ENCODE results near the gene NXNL2.

The NXNL2 gene

GRCh38 chr9:88534456-88535225 is at the start of gene NXNL2:
Gene NXNL2 (plus strand): TSS chr9:88535178. CDS start chr9:88535435, 257 bp downstream.
- DNase-seq (ENCODE audit: low read depth), result peak; percentile 7

- DNase-seq (ENCODE audit: low read depth), result no peak
These were observed 46.8 kb upstream of the NXNL2 start for GRCh38 chr9:88488166-88488565.

GRCh38 chr9:88494983-88495721 is 39.8 kb upstream of the NXNL2 start:
- DNase-seq (ENCODE audit: low read depth), result no peak

GRCh38 chr9:88497224-88497623 is 37.8 kb upstream of the NXNL2 start:
- DNase-seq (ENCODE audit: low read depth), result no peak

- DNase-seq (ENCODE audit: low read depth), result no peak
These were observed 36.1 kb upstream of the NXNL2 start for GRCh38 chr9:88498880-88499279.

- no peak for DNase-seq (ENCODE audit: low read depth)
These were observed 33.9 kb upstream of the NXNL2 start for GRCh38 chr9:88501086-88501485.

- DNase-seq (ENCODE audit: low read depth), result no peak
These were observed 32.4 kb upstream of the NXNL2 start for GRCh38 chr9:88502552-88503034.

- DNase-seq (ENCODE audit: low read depth), result no peak
These were observed 31.7 kb upstream of the NXNL2 start for GRCh38 chr9:88503081-88503844.

GRCh38 chr9:88503845-88504764 is 30.9 kb upstream of the NXNL2 start:
- DNase-seq (ENCODE audit: low read depth), result no peak

- DNase-seq (ENCODE audit: low read depth), result no peak
These were observed 26.7 kb upstream of the NXNL2 start for GRCh38 chr9:88508326-88508725.

GRCh38 chr9:88511906-88512305 is 23.1 kb upstream of the NXNL2 start:
- DNase-seq (ENCODE audit: low read depth), result no peak

GRCh38 chr9:88514247-88514646 is 20.7 kb upstream of the NXNL2 start:
- no peak for DNase-seq (ENCODE audit: low read depth)

GRCh38 chr9:88521308-88521707 is 13.7 kb upstream of the NXNL2 start:
- DNase-seq (ENCODE audit: low read depth), result no peak

GRCh38 chr9:88522360-88522759 is 12.6 kb upstream of the NXNL2 start:
- DNase-seq (ENCODE audit: low read depth), result no peak

GRCh38 chr9:88523056-88523455 is 11.9 kb upstream of the NXNL2 start:
- DNase-seq (ENCODE audit: low read depth), result no peak

GRCh38 chr9:88524911-88525310 is 10.1 kb upstream of the NXNL2 start:
- no peak for DNase-seq (ENCODE audit: low read depth)

GRCh38 chr9:88527618-88528017 is 7.4 kb upstream of the NXNL2 start:
- no peak for DNase-seq (ENCODE audit: low read depth)

GRCh38 chr9:88528080-88528790 is 6.7 kb upstream of the NXNL2 start:
- no peak for DNase-seq (ENCODE audit: low read depth)

GRCh38 chr9:88529496-88529895 is 5.5 kb upstream of the NXNL2 start:
- no peak for DNase-seq (ENCODE audit: low read depth)

GRCh38 chr9:88530051-88530450 is 4.9 kb upstream of the NXNL2 start:
- no peak for DNase-seq (ENCODE audit: low read depth)

All from activated T-helper 1 cell treated with Interleukin-2 at 50 U/mL for 16 hours (primary cell).